HG02885 (cell line): ENCODE results near the gene SERAC1.
"Not testable (repeated sequence)": the region's sequence is repeated elsewhere in the genome, so short reads cannot be mapped to it uniquely, and the experiment has no call there.

Source experiments
- ATAC-seq: cut with Tn5 transposase; IDR thresholded peaks from one replicate; pipeline ENCODE4 v1.9.1; 2021; ENCODE audit warnings: mild to moderate bottlenecking; ENCODE audit not compliant: unreplicated experiment, poor library complexity

SERAC1 gene

DNA sequence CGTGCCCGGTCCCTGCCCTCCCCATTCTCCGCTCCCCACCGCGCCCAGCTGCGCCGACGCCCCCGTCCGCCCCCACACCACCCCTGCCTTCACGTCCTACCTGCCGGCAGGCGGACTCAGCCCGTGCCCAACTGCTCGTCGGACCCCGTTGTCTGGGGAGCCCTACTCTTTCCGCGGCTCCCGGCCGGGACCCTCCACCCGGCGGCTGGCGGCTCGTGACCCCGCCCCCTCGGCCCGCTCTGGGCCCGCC is at the start of gene SERAC1:
SERAC1 (minus strand) TSS at position 223 of the 250 bp plus-strand sequence. CDS start 9,899 bp downstream, outside the sequence.
- ATAC-seq = peak; percentile 54

DNA sequence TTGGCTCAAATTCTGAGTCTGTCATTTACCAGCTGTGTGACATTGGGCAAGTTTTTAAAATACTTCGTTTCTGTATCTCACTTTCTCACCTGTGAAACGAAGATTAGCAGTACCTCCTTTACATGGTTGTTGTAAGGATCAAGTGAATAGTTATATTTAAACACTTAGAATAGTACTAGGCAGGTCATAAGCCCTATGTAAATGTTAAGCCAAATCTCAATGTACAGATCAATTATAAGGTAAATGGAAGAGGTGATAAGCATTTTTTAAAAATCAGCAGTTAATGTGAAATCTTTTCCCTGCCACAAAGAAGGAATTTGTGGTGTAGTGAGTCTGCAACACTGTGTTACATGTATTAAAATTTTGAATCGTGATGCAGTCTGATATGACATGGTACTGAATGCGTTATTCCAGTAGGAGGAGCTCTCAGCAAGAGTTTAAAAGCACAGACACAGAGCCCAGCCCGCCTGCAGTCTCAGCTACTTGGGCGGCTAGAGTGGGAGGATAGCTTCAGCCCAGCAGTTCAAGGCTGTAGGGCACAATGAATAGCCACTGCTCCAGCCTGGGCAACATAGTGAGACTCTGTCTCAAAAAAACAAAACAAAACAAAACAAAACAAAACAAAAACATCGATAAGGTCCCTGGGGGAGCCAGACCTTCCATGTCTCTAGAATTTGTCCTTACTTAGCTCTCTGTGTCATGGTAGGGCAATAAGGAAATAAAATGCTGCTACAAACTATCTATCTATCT is 46.0 kb upstream of the SERAC1 start:
- peak; percentile 95 for ATAC-seq

DNA sequence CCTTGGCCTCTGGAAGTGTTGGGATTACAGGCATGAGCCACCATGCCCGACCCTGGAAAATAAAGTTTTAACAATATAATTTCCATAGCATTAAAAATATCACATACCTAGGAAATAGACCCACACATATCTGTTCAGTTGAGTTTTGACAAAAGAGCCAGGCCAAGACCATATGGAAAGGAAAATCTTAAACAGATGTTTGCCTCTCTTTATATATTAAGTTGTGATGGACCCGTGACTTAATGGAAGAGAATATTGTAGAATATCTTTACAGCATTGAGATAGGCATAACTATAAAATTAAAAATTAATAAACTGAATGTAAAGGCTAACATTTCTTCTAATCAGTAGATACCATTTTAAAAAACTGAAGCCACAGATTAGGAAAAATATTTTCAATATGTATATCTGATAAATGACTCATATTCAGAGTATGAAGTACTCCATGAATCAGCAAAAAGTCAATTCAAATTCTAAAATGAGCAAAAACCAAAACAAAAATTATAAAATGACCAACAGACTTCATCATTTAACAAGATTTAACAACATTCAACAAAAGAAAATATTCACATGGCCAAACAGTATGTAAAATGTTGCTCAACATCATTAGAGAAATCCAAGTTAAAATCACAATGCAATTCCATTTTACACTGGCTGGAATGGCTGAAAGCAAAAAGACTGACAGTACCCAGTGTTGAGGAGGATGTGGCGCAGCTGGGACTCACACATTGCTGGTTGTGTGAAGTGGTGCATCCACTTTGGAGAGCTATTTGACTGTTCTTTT is 43.4 kb upstream of the SERAC1 start:
- ATAC-seq = no peak

DNA sequence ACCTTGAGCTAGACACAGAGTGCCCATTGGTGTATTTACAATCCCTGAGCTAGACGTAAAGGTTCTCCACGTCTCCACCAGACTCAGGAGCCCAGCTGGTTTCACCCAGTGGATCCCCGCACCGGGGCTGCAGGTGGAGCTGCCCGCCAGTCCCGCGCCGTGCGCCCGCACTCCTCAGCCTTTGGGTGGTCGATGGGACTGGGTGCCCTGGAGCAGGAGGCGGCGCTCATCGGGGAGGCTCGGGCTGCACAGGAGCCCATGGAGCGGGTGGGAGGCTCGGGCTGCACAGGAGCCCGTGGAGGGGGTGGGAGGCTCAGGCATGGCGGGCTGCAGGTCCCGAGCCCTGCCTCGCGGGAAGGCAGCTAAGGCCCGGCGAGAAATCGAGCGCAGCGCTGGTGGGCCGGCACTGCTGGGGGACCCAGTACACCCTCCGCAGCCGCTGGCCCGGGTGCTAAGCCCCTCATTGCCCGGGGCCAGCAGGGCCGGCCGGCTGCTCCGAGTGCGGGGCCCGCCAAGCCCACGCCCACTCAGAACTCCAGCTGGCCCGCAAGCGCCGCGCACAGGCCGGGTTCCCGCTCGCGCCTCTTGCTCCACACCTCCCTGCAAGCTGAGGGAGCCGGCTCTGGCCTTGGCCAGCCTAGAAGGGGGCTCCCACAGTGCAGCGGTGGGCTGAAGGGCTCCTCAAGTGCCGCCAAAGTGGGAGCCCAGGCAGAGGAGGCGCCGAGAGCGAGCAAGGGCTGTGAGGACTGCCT is 41.7 kb upstream of the SERAC1 start:
- not testable (repeated sequence) for ATAC-seq

DNA sequence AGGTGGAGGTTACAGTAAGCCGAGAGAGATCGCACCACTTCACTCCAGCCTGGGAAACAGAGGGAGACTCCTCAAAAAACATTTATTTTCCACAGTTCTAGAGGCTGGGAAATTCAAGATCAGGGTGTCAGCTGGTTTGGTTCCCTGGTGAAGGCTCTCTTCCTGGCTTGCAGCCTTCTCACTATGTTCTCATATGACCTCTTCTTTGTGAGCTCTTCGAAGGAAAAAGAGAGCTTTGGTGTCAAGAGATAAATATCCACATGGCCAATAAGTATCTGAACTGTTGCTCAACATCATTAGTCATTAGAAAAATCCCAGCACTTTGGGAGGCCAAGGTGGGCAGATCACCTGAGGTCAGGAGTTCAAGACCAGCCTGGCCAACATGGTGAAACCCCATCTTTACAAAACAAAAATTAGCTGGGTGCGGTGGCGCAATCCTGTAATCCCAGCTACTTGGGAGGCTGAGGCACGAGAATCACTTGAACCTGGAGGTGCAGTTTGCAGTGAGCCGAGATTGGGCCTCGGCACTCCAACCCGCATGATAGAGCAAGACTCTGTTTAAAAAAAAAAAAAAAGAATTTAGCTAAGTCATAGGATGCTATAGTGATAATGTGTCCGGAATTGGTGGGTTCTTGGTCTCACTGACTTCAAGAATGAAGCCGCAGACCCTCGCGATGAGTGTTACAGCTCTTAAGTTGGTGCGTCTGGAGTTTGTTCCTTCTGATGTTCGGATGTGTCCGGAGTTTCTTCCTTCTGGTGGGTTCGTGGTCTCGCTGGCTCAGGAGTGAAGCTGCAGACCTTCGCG is 40.4 kb upstream of the SERAC1 start:
- not testable (repeated sequence) for ATAC-seq

DNA sequence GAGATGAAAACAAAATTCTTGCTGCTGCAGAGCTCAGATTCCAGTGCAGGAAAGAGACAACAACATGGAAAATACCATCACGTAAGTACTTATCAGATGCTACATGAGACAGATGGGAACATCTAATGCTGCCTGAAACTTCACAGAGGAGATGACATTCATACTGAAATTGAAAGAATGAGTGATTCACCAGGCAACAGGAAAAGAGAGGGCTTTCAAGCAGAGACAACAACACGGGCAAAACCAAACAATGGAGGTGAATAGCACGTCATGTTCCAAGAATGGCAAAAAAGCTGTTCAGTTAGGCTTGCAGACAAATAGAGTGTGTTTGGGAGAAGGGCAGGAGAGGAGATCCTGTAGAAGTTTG is 39.3 kb upstream of the SERAC1 start:
- peak; percentile 89 for ATAC-seq

DNA sequence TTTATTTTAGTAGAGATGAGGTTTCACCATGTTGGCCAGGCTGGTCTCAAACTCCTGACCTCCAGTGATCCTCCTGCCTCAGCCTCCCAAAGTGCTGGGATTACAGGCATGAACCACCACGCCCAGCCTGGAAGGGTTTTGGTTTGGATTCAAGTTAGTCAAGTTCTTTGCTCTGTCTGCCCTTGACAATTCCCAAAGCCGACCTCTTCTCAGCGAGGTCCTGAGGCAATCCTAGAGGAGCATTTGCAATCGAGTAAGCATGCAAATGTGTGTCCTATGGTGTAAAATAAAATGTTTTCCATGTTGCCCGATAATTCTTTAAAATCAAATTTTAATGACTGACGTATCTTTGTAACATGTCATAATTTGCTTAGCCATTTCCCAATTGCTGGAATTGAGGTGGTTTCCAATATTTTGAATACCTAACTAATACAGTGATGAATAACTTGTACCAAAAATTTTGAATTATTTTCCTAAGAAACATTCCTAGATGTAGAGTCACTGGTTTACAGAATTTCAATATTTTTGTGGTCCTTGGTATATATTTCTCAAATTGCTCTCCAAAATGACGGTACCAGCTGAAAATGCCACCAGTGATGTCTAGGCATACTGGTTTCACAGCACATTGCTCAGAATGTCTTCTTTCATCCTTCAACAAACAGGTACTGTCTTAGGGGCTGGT is 38.8 kb upstream of the SERAC1 start:
- no peak for ATAC-seq

DNA sequence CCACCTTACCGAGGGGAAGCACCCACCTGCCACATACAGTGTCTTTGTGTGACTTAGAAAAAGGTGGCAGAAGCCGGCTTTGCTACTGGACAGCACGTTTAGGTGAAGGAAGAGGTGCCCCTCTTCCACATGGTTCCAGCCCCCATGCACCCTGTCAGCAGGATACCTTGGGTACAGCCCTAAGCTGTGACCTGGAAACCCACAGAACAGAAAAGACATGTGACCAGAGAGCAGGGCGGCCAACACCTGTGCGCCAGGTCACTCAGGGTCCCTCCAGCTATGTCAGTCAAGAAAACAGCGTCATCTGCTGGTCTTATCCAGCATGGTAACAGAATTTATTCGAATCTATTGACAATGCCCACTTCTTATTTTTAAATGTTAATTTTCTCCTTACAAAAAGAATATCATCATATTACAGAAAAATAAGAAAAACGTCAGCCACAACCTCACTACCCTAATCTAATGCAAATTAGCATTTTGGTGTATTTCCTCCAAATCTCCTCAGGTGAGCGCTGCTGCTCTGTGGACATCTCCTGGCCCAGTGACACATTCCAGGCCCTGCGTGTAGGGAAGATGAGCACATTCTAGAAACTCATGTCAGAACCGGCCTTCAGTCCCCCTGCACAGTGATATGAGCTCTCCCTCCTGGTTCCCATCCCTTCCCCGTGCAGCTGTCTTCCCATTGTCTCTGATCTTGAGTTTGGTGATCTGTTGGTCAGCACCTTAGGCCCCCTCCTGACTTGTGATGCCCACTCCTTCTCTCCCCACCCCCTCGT is 37.3 kb upstream of the SERAC1 start:
- ATAC-seq = no peak

DNA sequence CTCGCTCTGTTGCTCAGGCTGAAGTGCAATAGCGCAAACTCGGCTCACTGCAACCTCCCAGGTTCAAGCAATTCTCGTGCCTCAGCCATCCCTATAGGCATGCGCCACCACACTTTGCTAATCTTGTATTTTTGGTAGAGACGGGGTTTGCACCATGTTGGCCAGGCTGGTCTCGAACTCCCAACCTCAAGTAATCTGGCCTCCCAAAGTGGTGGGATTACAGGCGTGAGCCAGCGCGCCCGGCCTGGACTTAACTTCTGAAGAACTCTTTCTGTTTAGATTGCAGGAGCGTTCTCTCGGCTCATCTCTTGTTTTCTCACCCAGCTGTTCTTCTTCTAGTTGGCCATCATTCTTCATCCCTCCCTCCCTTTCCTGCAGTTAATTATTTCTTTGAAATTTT is 30.4 kb upstream of the SERAC1 start:
- ATAC-seq = no peak

DNA sequence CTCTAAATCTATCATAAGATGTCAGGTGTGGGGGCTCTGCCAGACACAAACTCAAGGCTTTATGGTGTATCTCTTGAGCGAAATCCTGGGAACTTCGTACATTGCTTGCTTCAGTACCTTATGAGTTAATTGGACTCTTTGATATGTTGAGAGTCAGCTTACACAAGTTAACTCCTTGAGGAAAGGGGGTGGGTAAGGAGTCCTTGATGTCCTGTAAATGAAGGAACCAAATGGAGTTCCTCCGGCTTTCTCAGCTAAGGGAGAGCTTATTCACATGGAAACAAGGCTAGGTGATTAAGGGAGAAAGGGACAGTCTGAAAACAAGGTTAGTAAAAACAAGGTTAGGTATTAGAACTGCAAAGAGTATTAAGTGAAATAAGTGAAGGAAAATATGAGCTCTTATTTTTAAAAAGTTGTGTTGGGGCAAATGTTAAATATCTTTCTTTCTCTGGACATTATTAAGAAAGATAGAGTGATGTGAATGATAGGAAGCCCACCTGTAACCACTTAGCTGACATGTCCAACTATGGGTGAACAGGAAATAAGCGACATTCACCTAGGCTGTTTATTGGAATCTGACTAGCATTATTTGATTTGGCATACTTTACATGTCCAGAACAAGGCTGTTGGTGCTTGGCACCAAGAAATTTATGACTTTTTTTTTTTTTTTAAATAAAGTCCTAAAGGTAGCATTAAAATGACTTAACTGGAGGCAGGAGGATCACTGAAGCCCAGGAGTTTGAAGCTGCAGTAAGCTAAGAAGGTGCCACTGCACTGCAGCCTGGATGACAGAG is 26.6 kb upstream of the SERAC1 start:
- no peak for ATAC-seq

DNA sequence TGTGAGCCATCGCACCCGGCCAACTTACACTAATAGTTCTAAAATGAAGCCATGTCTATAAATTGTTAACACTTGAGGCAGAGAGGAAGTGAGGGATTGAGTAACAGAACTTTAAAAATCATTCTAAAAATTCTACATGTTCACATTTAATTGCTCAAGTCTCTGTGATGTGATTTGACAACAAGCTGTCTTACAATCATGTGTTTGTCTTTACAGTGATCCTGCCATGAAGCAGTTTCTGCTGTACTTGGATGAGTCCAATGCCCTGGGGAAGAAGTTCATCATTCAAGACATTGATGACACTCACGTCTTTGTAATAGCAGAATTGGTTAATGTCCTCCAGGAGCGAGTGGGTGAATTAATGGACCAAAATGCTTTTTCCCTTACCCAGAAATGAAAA is 23.7 kb upstream of the SERAC1 start:
- ATAC-seq = no peak

DNA sequence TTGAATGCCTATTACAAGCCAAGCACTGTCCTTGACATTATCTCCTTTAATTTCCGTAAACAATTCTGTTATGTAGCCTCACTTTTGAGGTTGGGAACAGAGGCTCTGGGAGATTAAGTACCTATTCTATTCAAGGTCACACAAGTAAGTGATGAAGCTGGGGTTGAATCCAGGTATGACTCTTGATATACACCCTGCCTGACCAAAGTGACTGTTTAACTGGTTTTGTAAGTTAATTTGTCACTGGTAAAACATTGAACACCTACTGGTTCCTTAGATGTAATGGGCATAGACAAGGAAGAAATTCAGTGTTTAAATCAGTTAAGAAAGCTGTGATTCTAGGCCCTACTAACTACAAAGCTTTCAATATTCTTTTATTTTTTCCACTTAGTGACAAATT is 23.0 kb upstream of the SERAC1 start:
- ATAC-seq = no peak

DNA sequence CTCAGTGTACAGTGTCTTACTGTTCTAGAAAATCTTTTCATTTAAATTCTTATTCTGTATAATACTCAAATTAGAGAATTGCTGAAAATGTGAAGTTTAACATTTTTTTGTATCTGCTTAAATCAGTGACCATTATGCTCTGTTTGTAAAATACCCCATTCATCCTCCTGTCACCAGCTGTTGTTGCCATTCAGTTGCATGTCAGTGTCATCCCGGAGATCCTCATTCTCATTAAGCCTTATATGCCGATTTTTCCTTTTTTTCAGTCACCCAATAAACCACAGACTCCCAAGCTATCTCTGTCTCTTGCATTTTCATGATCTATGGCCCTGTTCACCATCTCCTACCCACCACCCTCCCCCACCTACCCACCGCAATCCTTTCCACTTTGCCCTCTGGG is 20.5 kb upstream of the SERAC1 start:
- ATAC-seq = no peak

DNA sequence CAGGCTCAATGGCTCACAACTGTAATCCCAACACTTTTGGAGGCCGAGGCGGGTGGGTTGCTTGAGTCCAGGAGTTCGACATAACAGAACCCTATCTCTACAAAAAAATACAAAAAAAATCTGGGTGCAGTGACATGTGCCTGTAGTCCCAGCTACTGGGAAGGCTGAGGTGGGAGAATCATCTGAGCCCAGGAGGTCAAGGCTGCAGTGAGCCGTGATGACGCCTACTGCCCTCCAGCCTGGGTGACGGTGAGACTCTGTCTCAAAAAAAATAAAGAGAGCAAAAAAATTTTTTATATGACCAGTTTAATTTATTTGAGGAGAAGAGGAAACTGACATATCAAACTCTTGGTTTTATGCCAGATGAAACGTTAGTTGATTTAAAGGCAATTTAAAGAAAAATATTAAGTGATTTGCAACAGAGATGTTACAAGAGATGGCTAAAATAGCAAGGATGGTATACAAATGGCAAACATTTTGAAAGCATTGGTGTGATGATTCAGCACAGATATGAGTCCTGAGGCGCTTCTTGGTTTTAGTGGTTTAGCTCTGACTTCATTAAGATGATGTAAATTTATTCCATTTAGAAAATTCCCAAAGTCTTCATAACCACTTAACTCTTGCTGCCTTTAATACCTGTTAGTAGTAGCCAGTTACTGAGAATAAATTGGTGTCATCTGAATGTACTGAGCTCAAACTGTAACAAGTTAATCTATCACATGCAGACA is 17.8 kb upstream of the SERAC1 start:
- no peak for ATAC-seq

DNA sequence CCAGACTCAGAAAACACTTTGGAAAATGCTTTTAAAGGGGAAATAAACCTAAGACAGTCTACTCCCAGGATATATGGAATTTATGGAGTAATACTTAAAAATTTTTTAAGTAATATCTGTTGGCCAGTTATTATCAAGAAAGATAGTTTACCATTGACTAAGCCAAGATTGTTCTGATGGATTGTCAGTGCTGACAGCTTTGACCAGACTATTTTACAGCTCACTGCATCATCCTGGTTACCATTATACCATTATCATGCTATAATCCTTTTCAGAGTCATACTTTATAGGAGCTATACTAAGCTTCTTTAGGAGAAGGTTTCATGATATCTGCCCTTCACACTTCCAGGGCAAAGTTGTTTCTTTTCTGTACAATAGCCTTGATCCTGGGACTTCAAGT is 16.5 kb upstream of the SERAC1 start:
- no peak for ATAC-seq

DNA sequence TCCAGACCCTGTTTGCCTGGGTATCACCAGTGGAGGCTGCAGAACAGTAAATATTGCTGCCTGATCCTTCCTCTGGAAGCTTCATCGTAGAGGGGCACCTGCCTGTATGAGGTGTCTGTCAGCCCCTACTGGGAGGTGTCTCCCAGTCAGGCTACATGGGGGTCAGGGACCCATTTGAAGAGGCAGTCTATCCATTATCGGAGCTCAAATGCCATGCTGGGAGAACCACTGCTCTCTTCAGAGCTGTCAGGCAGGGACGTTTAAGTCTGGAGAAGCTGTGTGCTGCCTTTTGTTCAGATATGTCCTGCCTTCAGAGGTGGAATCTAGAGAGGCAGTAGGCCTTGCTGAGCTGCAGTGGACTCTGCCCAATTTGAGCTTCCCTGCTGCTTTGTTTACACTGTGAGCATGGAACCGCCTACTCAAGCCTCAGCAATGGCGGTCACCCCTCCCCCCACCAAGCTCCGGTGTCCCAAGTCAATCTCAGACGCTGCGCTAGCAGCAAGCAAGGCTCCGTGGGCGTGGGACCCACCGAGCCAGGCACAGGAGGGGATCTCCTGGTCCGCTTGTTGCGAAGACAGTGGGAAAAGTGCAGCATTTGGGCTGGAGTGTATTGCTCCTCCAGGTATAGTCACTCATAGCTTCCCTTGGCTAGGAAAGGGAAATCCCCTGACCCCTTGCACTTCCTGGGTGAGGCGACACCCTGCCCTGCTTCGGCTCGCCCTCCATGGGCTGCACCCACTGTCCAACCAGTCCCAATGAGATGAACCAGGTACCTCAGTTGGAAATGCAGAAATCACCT is 15.3 kb upstream of the SERAC1 start:
- not testable (repeated sequence) for ATAC-seq

DNA sequence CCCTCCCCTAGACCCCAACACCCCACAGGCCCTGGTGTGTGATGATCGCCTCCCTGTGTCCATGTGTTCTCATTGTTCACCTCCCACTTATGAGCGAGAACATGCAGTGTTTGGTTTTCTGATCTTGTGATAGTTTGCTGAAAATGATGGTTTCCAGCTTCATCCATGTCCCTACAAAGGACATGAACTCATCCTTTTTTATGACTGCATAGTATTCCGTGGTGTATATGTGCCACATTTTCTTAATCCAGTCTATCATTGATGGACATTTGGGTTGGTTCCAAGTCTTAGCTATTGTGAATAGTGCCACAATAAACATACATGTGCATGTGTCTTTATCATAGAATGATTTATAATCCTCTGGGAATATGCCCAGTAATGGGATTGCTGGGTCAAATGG is 9.7 kb upstream of the SERAC1 start:
- ATAC-seq = not testable (repeated sequence)
